ENCODE results near the gene RNF186. TPM values are rescaled to one million over a fixed set of nuclear protein-coding genes. Genes with fewer than 3 reads are reported as not detected.
"Not testable (repeated sequence)": the region's sequence is repeated elsewhere in the genome, so short reads cannot be mapped to it uniquely, and the experiment has no call there.

RNF186 gene
- total RNA-seq, 1 experiment from 2014 or later: 0.69 TPM

GRCh38 chr1:19819701-19820100 lies 4.6 kb upstream of the RNF186 start:
- Histone ChIP-seq H2AFZ (ENCODE audit: low read length) (no peak overlapping the region), H3K27me3 (ENCODE audit: low read length) (no peaks in the 10 kb centered on the region), H3K36me3 (ENCODE audit: low read depth, low read length) (no peaks in the 10 kb centered on the region), H3K27ac (ENCODE audit: low read length) (no peak overlapping the region), H3K9ac (ENCODE audit: low read length) (no peak overlapping the region), H3K9me2 (replicated peaks; ENCODE audit: low read length) (no peaks in the 10 kb centered on the region), H4K20me1 (ENCODE audit: low read length) (no peaks in the 10 kb centered on the region), H3K9me3 (ENCODE audit: low read length) (no peaks in the 10 kb centered on the region), H3K4me3 (ENCODE audit: low read length) (no peak overlapping the region), H3K4me2 (ENCODE audit: low read length) (no peak overlapping the region), H3K79me2 (ENCODE audit: low read length) (no peaks in the 10 kb centered on the region), H3F3A (ENCODE audit: low read length, unreplicated experiment) (no peaks in the 10 kb centered on the region), H3K4me1 (ENCODE audit: insufficient read depth, low read length) (no peaks in the 10 kb centered on the region)
- DNase-seq: no peak
- intact Hi-C loops (cut with micrococcal nuclease): no loop called here
- CTCF ChIA-PET: no interaction called here
- POLR2A ChIA-PET (ENCODE audit: unreplicated experiment): no interaction called here
- no peak for TF ChIP-seq EZH2phosphoT487 (IDR thresholded peaks at IDR 0.05; ENCODE audit: borderline replicate concordance, low read length)
- TF ChIP-seq CTCF (conservative IDR thresholded peaks at IDR 0.05; ENCODE audit: low read depth, low read length): no peak
- TF ChIP-seq EZH2 (IDR thresholded peaks at IDR 0.05; ENCODE audit: low read length, unreplicated experiment): no peak
- ATAC-seq: no peak
- no TSS peak for BruUV-seq (replicated peaks)

GRCh38 chr1:19818324-19818723 lies 3.2 kb upstream of the RNF186 start:
- no peaks in the 10 kb centered on the region for H3K79me2 ChIP-seq (ENCODE audit: low read length)
- H3K9me2 ChIP-seq (replicated peaks; ENCODE audit: low read length): no peaks in the 10 kb centered on the region
- H3K9me3 ChIP-seq (ENCODE audit: low read length): no peaks in the 10 kb centered on the region
- H3K4me2 ChIP-seq (ENCODE audit: low read length): no peak overlapping the region
- H3K27ac ChIP-seq (ENCODE audit: low read length): no peak overlapping the region
- intact Hi-C loops (cut with micrococcal nuclease): no loop called here
- no peaks in the 10 kb centered on the region for H3F3A ChIP-seq (ENCODE audit: low read length, unreplicated experiment)
- H2AFZ ChIP-seq (ENCODE audit: low read length): no peak overlapping the region
- ChIA-PET CTCF (no interaction called here), POLR2A (ENCODE audit: unreplicated experiment) (no interaction called here)
- DNase-seq: no peak
- no peak overlapping the region for H3K4me3 ChIP-seq (ENCODE audit: low read length)
- H3K9ac ChIP-seq (ENCODE audit: low read length): no peak overlapping the region
- no peak for ATAC-seq
- BruUV-seq (replicated peaks): no TSS peak
- no peaks in the 10 kb centered on the region for H3K4me1 ChIP-seq (ENCODE audit: insufficient read depth, low read length)
- H3K27me3 ChIP-seq (ENCODE audit: low read length): no peaks in the 10 kb centered on the region
- H4K20me1 ChIP-seq (ENCODE audit: low read length): no peaks in the 10 kb centered on the region
- H3K36me3 ChIP-seq (ENCODE audit: low read depth, low read length): no peaks in the 10 kb centered on the region
- TF ChIP-seq EZH2phosphoT487 (IDR thresholded peaks at IDR 0.05; ENCODE audit: borderline replicate concordance, low read length): no peak
- no peak for TF ChIP-seq EZH2 (IDR thresholded peaks at IDR 0.05; ENCODE audit: low read length, unreplicated experiment)
- no peak for TF ChIP-seq CTCF (conservative IDR thresholded peaks at IDR 0.05; ENCODE audit: low read depth, low read length)

- Histone ChIP-seq H2AFZ (ENCODE audit: low read length) (no peak overlapping the region), H3K4me1 (ENCODE audit: insufficient read depth, low read length) (no peaks in the 10 kb centered on the region), H4K20me1 (ENCODE audit: low read length) (no peaks in the 10 kb centered on the region), H3K9ac (ENCODE audit: low read length) (no peak overlapping the region), H3K79me2 (ENCODE audit: low read length) (no peaks in the 10 kb centered on the region), H3K4me3 (ENCODE audit: low read length) (no peak overlapping the region), H3K36me3 (ENCODE audit: low read depth, low read length) (no peaks in the 10 kb centered on the region), H3K27me3 (ENCODE audit: low read length) (no peaks in the 10 kb centered on the region), H3K9me3 (ENCODE audit: low read length) (no peaks in the 10 kb centered on the region), H3K27ac (ENCODE audit: low read length) (no peak overlapping the region), H3K4me2 (ENCODE audit: low read length) (no peak overlapping the region), H3K9me2 (replicated peaks; ENCODE audit: low read length) (no peaks in the 10 kb centered on the region), H3F3A (ENCODE audit: low read length, unreplicated experiment) (no peaks in the 10 kb centered on the region)
- intact Hi-C loops (cut with micrococcal nuclease): no loop called here
- no peak for ATAC-seq
- no peak for DNase-seq
- ChIA-PET POLR2A (ENCODE audit: unreplicated experiment) (no interaction called here), CTCF (no interaction called here)
- TF ChIP-seq EZH2phosphoT487 (IDR thresholded peaks at IDR 0.05; ENCODE audit: borderline replicate concordance, low read length): no peak
- TF ChIP-seq EZH2 (IDR thresholded peaks at IDR 0.05; ENCODE audit: low read length, unreplicated experiment): no peak
- no peak for TF ChIP-seq CTCF (conservative IDR thresholded peaks at IDR 0.05; ENCODE audit: low read depth, low read length)
- no TSS peak for BruUV-seq (replicated peaks)
Measured at GRCh38 chr1:19817160-19817559, 2.1 kb upstream of the RNF186 start.

- H3K27me3 ChIP-seq (ENCODE audit: low read length); H3K4me3 ChIP-seq (ENCODE audit: low read length); H4K20me1 ChIP-seq (ENCODE audit: low read length); POLR2A ChIA-PET (ENCODE audit: unreplicated experiment); H3F3A ChIP-seq (ENCODE audit: low read length, unreplicated experiment); H3K9me2 ChIP-seq (replicated peaks; ENCODE audit: low read length); H2AFZ ChIP-seq (ENCODE audit: low read length); intact Hi-C loops (cut with micrococcal nuclease); H3K4me2 ChIP-seq (ENCODE audit: low read length); H3K4me1 ChIP-seq (ENCODE audit: insufficient read depth, low read length); CTCF ChIA-PET; H3K27ac ChIP-seq (ENCODE audit: low read length); H3K36me3 ChIP-seq (ENCODE audit: low read depth, low read length); DNase-seq; BruUV-seq (replicated peaks); H3K9ac ChIP-seq (ENCODE audit: low read length); ATAC-seq; H3K9me3 ChIP-seq (ENCODE audit: low read length); H3K79me2 ChIP-seq (ENCODE audit: low read length): not testable (repeated sequence)
Measured at GRCh38 chr1:19816737-19817086, 1.6 kb upstream of the RNF186 start.

All from PC-3 (cell line).